Measurements from ENCODE around the gene PHF13.

DNA sequence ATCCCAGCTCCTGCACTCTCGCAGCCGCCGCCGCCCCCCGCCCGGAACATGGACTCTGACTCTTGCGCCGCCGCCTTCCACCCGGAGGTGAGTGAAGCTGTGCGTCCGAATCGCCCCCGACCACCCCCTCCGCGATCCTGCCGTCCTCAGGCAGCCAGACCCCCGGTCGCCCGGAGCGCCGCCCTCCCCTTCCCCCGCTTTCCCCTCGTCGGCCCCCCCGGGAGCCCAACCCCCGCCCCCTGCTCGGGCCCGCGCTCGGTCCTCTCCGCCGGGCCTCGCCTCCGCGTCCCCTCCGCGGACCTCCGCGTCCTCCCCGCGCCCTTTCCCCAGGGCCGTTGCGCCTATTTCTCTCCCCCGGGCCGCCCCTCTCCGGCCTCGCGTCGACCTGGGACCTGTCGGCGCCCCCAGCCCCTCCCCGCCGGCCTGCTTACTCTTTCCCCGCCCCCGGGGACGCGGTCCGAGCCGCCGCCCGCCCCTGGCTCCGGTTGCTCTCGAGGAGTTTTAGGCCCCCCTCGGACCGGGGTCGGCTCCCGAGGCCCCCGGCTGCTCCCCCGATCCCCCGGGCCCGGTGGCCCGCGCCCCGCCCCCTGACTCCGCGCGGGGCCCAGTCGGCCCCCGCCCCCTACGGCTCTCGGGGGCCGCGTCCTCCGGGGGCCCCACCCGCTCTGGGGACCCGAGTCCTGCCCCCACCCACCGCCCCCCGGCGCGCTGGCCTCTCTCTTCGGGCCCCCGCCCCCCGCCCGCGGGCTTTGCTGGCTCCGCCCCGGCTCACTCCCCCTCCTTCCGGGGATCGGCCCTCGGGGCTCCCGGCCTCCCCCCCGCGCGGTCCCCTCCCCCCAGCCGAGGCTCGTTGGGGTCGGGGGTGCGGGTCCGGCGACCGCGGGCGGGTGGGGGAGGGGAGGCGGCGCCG is 743 bp downstream of the PHF13 start:
- TF ChIP-seq POLR2AphosphoS5 (IDR thresholded peaks at IDR 0.05; ENCODE audit: borderline replicate concordance, low read depth, low read length) (no peak), EZH2 (IDR thresholded peaks at IDR 0.05) (no peak), FOXP2 (optimal IDR thresholded peaks at IDR 0.05; ENCODE audit: control extremely low read depth, extremely low read length, insufficient read depth) (no peak)
